Measurements from ENCODE around the gene KCND2.

DNA sequence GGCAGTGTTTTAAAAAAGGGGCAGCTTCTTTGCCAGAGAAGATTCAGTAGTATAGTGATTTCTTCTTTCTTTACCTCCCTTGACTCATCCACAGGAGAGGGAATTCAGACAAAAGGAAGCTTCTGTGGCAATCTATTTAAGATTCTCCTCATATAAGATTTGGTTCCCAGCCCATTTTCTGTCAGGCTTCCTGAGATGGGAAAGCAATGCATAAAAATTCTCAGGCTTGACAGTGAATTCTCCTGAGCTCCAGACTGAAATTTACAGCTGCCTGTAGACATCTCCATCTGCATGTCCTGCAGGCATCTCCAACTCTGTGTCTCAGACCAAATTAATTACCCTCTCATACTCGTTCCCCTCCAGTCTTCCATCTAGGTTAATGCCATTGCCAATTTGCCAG lies 512.1 kb downstream of the KCND2 start:
- TF ChIP-seq, protein P1, sequence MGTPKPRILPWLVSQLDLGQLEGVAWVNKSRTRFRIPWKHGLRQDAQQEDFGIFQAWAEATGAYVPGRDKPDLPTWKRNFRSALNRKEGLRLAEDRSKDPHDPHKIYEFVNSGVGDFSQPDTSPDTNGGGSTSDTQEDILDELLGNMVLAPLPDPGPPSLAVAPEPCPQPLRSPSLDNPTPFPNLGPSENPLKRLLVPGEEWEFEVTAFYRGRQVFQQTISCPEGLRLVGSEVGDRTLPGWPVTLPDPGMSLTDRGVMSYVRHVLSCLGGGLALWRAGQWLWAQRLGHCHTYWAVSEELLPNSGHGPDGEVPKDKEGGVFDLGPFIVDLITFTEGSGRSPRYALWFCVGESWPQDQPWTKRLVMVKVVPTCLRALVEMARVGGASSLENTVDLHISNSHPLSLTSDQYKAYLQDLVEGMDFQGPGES (IDR thresholded peaks at IDR 0.05; ENCODE audit: low read depth, low read length) = no peak
- no peak for TF ChIP-seq RFX5 (IDR thresholded peaks at IDR 0.05; ENCODE audit: low read length)
- TF ChIP-seq GABPA (IDR thresholded peaks at IDR 0.05; ENCODE audit: low read depth) = no peak
